Kidney glomerular epithelial cell (primary cell): ENCODE results near the gene TLE1.

Source experiments
- DNase-seq: peaks from one replicate; lab custom pipeline; 2025; lab: John Stamatoyannopoulos, UW

TLE1 gene

DNA sequence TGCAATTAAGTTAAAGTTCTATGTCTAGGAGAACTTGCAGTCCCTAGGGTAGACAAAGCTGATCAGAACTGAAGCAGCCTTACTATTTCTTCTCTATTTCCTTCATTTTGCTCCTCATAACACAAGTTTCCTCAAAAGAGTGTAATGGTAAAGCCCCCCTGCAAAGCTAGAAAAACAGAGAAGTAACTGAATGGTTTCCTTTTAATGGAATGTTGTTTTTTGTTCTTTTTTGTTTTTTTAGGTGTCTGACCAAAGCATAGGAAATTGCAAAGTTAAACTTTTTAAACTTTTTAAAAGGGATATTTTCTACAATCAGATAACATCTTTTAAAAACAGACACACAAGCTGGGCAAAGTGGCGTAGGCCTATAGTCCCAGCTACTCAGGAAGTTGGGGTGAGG is 145.7 kb downstream of the TLE1 start:
- no peak for DNase-seq

DNA sequence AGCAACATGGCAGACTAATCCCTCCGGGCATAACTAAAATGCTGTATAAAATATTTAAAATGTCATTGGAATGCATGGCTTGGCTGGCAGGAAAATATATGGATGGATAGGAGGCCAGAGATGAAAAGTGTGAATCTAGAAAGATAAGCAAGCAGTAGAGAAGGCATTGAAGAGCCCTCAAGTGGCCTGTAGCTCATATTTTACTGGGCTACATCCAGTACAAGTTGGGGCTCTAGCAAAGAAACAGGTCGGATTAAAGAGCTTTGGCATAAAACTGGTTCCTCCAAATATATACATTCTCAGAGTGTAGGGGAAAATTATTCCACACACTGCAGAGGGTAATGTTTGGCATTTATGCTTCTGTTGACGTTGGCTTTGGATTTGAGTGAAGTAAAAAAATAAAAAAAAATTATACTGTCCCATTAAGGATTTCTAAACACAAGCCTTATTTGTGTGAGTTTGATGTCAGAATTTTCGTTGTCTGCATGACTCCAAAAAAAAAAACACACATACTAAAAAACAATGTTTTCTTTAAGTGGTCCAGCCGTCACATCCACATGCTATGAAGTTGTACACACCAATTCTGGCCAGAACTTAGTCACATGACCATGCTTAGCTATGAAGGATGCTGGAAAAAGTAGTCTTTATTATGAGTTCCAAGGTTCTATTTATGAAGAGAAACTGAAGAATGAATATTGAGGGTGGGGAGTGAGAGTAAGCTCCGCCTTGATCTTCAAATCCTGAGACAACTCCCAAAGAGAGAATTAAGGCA is 147.0 kb downstream of the TLE1 start:
- DNase-seq = no peak

DNA sequence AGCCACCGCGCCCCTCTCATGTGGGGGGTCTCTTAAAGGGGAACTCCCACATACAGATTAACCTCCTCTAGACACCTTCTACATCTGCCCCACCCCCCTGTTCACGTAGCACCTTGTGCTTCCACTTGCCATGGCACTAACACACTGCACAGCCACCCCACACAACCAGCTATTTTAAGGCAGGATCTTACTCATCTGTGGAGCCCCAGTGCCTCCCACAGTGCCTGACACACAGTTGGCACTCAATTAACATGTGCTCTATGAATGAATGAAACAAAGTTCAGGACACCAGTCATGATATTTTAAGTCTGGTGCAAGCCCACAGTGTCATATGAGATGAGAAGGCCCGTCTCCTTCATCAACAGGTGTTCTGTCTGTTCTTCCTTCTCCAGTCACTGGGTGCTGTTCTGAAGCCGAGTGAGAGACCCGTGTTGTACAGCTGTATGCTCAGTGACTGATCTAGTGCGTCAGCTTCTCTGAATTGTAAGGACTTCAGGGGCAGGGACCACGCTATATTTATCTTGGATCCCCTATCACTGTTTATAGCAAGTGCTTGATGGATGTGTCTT is 149.1 kb downstream of the TLE1 start:
- no peak for DNase-seq

DNA sequence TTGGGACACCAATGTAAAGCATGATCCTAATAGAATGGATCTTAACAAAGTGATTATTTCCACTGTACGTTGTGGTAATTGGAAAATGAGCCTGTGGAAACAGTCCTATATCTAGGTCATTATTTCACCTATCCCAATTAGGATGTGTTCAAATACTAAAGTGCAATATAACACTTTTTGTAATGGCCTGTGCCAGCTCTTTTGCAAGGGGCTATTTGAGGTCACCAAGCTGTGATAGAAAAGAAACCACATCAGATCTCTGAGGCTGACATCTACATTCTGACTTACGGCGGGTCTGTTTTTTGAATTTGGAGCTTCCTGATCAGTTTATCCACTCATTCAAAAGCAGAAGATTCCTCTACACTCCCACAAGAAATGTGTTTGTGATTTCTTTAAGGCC is 150.0 kb downstream of the TLE1 start:
- no peak for DNase-seq

DNA sequence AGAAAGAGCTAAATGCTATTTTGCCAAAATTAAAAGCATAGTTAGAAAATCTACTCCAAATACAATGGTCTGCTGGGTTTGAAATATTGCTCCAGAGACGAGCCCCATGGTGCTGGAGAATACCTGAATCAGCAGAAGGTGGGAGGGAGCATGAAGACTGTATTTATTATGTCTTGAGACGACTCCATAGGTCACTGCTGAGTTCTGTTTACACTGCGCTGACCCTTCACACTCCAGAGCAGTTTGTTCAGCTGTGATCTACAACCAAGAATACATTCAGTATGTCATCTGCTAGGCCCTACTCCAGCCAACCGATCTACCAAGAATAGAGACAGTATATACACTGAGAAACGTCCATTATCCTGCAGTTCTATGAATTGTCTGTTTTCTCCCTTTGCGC is 150.5 kb downstream of the TLE1 start:
- no peak for DNase-seq

DNA sequence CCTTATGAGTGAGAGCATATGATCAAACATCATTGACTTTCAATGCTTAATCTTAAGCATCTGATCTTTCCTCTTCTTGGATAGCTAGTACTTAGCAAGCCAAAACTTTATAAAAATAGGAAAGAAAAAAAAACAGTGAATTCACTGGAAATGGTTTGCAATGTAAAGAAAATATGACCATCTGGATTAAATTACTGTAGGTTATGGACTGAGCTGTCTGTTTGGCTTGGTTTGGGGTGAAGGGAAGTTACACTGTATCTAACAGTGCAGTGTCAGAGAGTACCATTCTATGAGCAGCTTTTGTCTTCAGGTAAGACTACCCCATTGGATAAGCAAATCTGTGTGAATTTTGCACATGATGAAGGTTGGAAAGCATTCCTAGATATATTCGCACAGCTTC is 151.4 kb downstream of the TLE1 start:
- no peak for DNase-seq

DNA sequence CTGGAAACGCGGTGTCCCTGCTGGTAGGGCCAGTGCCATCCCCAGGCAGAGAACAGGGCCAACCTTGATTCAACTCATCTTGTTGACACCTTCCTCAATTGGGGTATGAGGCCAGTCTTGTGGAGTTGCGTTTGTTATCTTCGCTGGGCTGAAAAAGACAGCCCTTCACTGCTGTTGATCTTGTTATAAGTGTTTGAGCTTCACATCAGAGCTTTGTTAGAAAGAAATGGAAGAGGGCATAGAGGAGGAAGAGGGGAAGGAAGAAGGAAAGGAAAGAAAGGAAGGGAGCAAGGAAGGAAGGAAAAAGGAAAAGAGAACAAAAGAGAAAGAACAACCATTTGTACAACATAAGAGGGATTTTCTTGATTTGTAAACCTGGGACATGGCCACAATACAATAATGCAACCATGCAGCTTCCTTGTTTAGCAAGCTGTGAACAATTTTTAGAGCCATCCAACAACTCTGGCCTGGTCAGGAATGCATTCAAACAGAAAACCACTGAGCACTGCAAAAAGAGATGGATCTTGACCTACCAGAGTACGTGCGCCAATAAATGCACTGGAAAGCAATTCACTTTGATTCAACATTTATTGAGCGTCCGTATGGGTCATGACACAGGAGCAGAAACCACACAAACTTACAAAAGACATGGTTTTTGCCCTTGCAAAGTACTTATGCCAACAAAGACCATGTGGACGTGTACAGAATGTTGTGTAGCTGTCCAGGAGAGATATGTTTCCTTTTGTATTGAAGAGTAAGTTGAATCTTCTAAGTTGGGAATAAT is 152.9 kb downstream of the TLE1 start:
- no peak for DNase-seq

DNA sequence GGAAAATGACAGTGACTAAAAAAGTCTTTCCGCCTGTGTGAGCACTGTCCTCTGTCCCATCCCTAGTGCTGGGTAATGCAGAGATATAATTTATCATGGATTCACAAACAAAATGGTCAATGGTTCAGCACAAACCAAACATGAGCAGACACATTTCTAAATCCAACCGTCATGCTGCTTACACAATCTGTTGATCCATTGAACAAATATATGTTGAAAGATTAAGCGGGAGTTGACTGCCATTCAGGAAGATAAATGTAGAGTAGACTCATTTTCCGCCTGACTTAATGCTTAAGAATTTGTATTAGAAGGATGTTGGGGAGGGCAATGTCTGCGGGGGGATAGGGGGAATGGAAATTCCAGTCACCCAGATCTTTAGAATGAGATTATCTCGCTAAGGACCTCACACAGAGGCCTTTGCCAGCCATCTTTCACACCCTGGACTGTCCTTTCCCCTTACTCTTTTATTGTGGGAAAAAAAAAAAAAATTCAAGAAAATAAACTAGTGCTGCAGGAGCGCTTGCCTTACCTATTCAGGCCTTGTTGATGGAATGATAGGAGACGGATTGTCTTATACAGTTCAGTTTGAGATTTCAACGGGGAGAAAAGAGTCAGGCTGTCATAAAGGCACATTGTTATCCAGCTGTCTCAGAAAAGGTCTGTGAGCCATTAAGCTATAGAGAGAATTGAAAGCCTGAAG is 153.7 kb downstream of the TLE1 start:
- DNase-seq = peak; percentile 93

DNA sequence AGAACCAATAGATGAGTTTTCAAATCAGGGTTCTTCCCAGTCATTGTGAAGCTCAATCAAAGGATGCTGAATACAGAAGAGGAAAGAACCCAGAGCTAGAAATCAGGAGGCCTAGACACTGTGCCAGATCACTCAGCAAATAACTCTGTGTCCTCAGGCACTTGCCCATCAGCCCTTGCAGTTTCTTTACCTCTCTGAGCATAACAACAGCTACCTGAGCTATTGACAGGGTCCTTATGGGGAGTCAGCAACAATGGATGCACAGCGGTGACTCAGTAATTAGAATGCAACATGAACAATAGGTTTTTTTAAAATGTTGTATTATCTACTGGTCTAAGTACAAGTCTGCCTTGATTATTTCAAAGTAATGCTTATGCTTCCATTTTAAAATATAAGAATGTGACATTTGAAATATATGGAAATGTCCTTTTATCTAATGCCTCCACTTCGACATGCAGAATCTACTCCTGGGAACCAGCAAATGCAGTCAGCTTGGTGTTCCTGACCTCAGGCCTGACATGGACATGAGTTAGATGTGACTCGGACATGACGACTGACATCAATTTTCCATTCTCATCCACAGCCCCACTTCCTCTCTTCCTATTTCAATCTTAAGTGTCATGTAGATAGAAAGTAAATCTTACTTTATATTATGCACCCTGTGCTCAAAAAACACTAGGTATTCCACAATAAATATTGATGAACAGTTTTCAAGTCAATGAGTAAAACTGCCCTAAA is 155.0 kb downstream of the TLE1 start:
- no peak for DNase-seq
